ENCODE measurements around the gene SLC46A2. TPM values are rescaled to one million over a fixed set of nuclear protein-coding genes. Genes with fewer than 3 reads are reported as not detected.

Gene SLC46A2
- total RNA-seq, 1 donor from 2014 or later = not detected

DNA sequence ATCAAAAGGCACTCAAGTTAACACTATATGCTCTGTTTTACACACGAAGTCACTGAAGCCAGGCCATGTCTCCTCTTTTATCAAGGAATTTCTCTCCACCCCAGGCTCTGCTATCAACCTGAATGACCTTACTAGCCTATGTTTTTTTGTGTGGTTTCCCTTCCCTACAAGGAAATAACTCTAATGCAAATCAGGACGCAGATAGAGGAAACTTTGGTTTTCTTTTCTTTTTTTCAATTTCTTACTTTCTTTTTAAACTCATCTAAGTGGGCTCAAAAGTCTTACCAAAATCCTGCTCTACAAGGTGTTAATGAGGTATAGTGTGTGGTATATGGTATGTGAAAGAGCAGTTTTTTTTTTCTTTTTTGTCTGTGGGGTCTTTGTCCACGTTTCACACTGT, 5.5 kb upstream of the SLC46A2 start:
- Mint-ChIP-seq H3K27me3 (peaks cover 41% of the 10 kb centered on the region), H3K36me3 (ENCODE audit: insufficient read depth) (no peaks in the 10 kb centered on the region), H3K27ac (no peak overlapping the region), H3K9me3 (ENCODE audit: low read depth) (no peaks in the 10 kb centered on the region), H3K4me3 (ENCODE audit: low read depth) (no peak overlapping the region), H3K4me1 (ENCODE audit: low read depth) (peaks cover 2% of the 10 kb centered on the region)
- TF ChIP-seq, protein P1, sequence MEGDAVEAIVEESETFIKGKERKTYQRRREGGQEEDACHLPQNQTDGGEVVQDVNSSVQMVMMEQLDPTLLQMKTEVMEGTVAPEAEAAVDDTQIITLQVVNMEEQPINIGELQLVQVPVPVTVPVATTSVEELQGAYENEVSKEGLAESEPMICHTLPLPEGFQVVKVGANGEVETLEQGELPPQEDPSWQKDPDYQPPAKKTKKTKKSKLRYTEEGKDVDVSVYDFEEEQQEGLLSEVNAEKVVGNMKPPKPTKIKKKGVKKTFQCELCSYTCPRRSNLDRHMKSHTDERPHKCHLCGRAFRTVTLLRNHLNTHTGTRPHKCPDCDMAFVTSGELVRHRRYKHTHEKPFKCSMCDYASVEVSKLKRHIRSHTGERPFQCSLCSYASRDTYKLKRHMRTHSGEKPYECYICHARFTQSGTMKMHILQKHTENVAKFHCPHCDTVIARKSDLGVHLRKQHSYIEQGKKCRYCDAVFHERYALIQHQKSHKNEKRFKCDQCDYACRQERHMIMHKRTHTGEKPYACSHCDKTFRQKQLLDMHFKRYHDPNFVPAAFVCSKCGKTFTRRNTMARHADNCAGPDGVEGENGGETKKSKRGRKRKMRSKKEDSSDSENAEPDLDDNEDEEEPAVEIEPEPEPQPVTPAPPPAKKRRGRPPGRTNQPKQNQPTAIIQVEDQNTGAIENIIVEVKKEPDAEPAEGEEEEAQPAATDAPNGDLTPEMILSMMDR (IDR thresholded peaks at IDR 0.05; ENCODE audit: unreplicated experiment) = no peak
- DNase-seq (ENCODE audit: low spot score, unreplicated experiment) = no peak

DNA sequence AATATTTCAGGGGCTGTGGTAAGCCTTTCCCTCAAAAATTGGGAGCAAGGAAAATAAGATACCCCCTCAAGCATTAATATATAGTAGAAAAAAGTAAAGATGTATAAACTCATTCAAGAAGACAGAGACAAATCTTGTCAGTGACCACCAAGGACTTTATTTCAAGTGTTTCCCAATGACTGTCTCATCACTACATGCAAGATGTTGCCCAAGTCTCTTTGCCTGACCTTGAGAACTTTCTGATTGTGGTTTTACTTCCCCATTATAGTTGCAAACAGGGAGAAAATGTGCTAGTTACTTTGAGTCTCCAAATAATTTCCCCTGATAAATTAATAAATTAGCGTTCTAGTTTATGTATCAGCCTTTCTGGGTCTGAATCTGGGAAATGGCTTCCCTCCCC, 4.0 kb upstream of the SLC46A2 start:
- Mint-ChIP-seq H3K9me3 (ENCODE audit: low read depth) (no peaks in the 10 kb centered on the region), H3K27me3 (peaks cover 50% of the 10 kb centered on the region), H3K4me1 (ENCODE audit: low read depth) (peaks cover 6% of the 10 kb centered on the region), H3K4me3 (ENCODE audit: low read depth) (no peak overlapping the region), H3K36me3 (ENCODE audit: insufficient read depth) (no peaks in the 10 kb centered on the region), H3K27ac (no peak overlapping the region)
- TF ChIP-seq, protein P1 (IDR thresholded peaks at IDR 0.05; ENCODE audit: unreplicated experiment) = no peak
- DNase-seq (ENCODE audit: low spot score, unreplicated experiment) = no peak

- Mint-ChIP-seq H3K4me3 (ENCODE audit: low read depth) (no peak overlapping the region), H3K27me3 (peaks cover 57% of the 10 kb centered on the region), H3K9me3 (ENCODE audit: low read depth) (no peaks in the 10 kb centered on the region), H3K27ac (no peak overlapping the region), H3K36me3 (ENCODE audit: insufficient read depth) (no peaks in the 10 kb centered on the region), H3K4me1 (ENCODE audit: low read depth) (peaks cover 6% of the 10 kb centered on the region)
- TF ChIP-seq, protein P1 (IDR thresholded peaks at IDR 0.05; ENCODE audit: unreplicated experiment) = no peak
- DNase-seq (ENCODE audit: low spot score, unreplicated experiment) = no peak
Observed at GRCh38 chr9:112894041-112894440, 3.4 kb upstream of the SLC46A2 start.

GRCh38 chr9:112892981-112893380, 2.3 kb upstream of the SLC46A2 start:
- Mint-ChIP-seq H3K4me3 (ENCODE audit: low read depth) (no peak overlapping the region), H3K9me3 (ENCODE audit: low read depth) (no peaks in the 10 kb centered on the region), H3K4me1 (ENCODE audit: low read depth) (peaks cover 4% of the 10 kb centered on the region), H3K27ac (no peak overlapping the region), H3K36me3 (ENCODE audit: insufficient read depth) (no peaks in the 10 kb centered on the region), H3K27me3 (peaks cover 55% of the 10 kb centered on the region)
- DNase-seq (ENCODE audit: low spot score, unreplicated experiment) = no peak
- TF ChIP-seq, protein P1 (IDR thresholded peaks at IDR 0.05; ENCODE audit: unreplicated experiment) = no peak

- TF ChIP-seq, protein P1 (IDR thresholded peaks at IDR 0.05; ENCODE audit: unreplicated experiment) = no peak
- H3K4me3 Mint-ChIP-seq (ENCODE audit: low read depth) = no peak overlapping the region
- H3K4me1 Mint-ChIP-seq (ENCODE audit: low read depth) = peaks cover 4% of the 10 kb centered on the region
- no peak for DNase-seq (ENCODE audit: low spot score, unreplicated experiment)
- H3K27me3 Mint-ChIP-seq = peaks cover 56% of the 10 kb centered on the region
- no peaks in the 10 kb centered on the region for H3K9me3 Mint-ChIP-seq (ENCODE audit: low read depth)
- H3K27ac Mint-ChIP-seq = no peak overlapping the region
- no peaks in the 10 kb centered on the region for H3K36me3 Mint-ChIP-seq (ENCODE audit: insufficient read depth)
Observed at GRCh38 chr9:112891521-112891920, 845 bp upstream of the SLC46A2 start.
